Lower lobe of right lung (tissue), 2 donors: ENCODE results near the gene TSC22D2. TPM values are rescaled to one million over a fixed set of nuclear protein-coding genes. Genes with fewer than 3 reads are reported as not detected.
A peak's percentile ranks its signal among the peaks of the same experiment; 100 is the strongest.

Experiments
- ATAC-seq, 2 donors: fragments of 200-7000 bp; cut with Tn5 transposase; one replicate each; pipeline ENCODE4 v1.9.1; 2020 to 2022; ENCODE audit warnings: mild to moderate bottlenecking in 2 of 2, moderate library complexity in 2 of 2
- DNase-seq: peaks from one replicate; pipeline ENCODE4 v3.0.0-alpha.2; 2020
- H3K27ac ChIP-seq: fragments of 200-600 bp; one replicate; pipeline ENCODE4 v1.8.0; 2022
- H3K27me3 ChIP-seq: fragments of 200-600 bp; one replicate; pipeline ENCODE4 v1.8.0; 2022; ENCODE audit warnings: low read depth
- H3K36me3 ChIP-seq: fragments of 200-600 bp; one replicate; pipeline ENCODE4 v1.8.0; 2022; ENCODE audit warnings: mild to moderate bottlenecking
- H3K4me1 ChIP-seq: fragments of 200-600 bp; one replicate; pipeline ENCODE4 v1.8.0; 2022
- H3K4me3 ChIP-seq: fragments of 200-600 bp; one replicate; pipeline ENCODE4 v1.8.0; 2022; ENCODE audit warnings: mild to moderate bottlenecking
- H3K9me3 ChIP-seq: fragments of 200-600 bp; one replicate; pipeline ENCODE4 v1.8.0; 2022
- CTCF ChIP-seq: fragments of 200-600 bp; IDR thresholded peaks from one replicate; pipeline ENCODE4 v1.8.0; 2022; ENCODE audit warnings: antibody characterized with exemption, mild to moderate bottlenecking
- intact Hi-C: fragments of 100-400 bp; cut with DNase I; formaldehyde crosslinking; loops from one replicate; pipeline ENCODE4 v1.11.0; 2022
- total RNA-seq: library from RNA; stranded (reverse); fragmentation: NEBNext Ultra II Directional; extraction: Animal tissue kit (Norgen Biotek cat#: 25700); gene quantifications from one replicate; pipeline ENCODE4 v1.2.1, GENCODE V29; 2021
- donor health status: DM: no; HTN: yes; CAD: no; lungs with severe emphysema.

Gene TSC22D2
- total RNA-seq, 1 donor from 2014 or later, result 21.3 TPM

GRCh38 chr3:150377601-150378300, 30.3 kb upstream of the TSC22D2 start:
- Histone ChIP-seq H3K27ac (no peak overlapping the region), H3K36me3 (no peaks in the 10 kb centered on the region), H3K27me3 (no peaks in the 10 kb centered on the region), H3K4me1 (peaks cover under 1% of the 10 kb centered on the region), H3K9me3 (no peaks in the 10 kb centered on the region), H3K4me3 (no peak overlapping the region)
- ATAC-seq, result no peak
- DNase-seq, result no peak
- intact Hi-C loops, result no loop called here
- no peak for TF ChIP-seq CTCF

GRCh38 chr3:150378301-150378748, 29.8 kb upstream of the TSC22D2 start:
- intact Hi-C loops, result no loop called here
- ATAC-seq (no peak), DNase-seq (no peak)
- Histone ChIP-seq H3K9me3 (no peaks in the 10 kb centered on the region), H3K4me1 (no peaks in the 10 kb centered on the region), H3K27me3 (no peaks in the 10 kb centered on the region), H3K36me3 (no peaks in the 10 kb centered on the region), H3K27ac (no peak overlapping the region), H3K4me3 (no peak overlapping the region)
- TF ChIP-seq CTCF, result no peak

- no peaks in the 10 kb centered on the region for H3K36me3 ChIP-seq
- intact Hi-C loops, result no loop called here
- H3K9me3 ChIP-seq, result no peaks in the 10 kb centered on the region
- H3K27ac ChIP-seq, result no peak overlapping the region
- ATAC-seq (no peak), DNase-seq (no peak)
- H3K27me3 ChIP-seq, result no peaks in the 10 kb centered on the region
- H3K4me1 ChIP-seq, result no peaks in the 10 kb centered on the region
- H3K4me3 ChIP-seq, result no peak overlapping the region
- TF ChIP-seq CTCF, result no peak
Measured at GRCh38 chr3:150379469-150379868, 28.6 kb upstream of the TSC22D2 start.

- Histone ChIP-seq H3K27me3 (no peaks in the 10 kb centered on the region), H3K27ac (peak overlapping the region; percentile 47), H3K9me3 (no peaks in the 10 kb centered on the region), H3K4me3 (peak overlapping the region; percentile 12), H3K36me3 (no peaks in the 10 kb centered on the region), H3K4me1 (no peaks in the 10 kb centered on the region)
- peak; percentile 86 to 96 for ATAC-seq
- peak; percentile 68 for DNase-seq
- TF ChIP-seq CTCF, result peak; percentile 19
- intact Hi-C loops, result no loop called here
Measured at GRCh38 chr3:150384296-150385212, 23.5 kb upstream of the TSC22D2 start.

DNA sequence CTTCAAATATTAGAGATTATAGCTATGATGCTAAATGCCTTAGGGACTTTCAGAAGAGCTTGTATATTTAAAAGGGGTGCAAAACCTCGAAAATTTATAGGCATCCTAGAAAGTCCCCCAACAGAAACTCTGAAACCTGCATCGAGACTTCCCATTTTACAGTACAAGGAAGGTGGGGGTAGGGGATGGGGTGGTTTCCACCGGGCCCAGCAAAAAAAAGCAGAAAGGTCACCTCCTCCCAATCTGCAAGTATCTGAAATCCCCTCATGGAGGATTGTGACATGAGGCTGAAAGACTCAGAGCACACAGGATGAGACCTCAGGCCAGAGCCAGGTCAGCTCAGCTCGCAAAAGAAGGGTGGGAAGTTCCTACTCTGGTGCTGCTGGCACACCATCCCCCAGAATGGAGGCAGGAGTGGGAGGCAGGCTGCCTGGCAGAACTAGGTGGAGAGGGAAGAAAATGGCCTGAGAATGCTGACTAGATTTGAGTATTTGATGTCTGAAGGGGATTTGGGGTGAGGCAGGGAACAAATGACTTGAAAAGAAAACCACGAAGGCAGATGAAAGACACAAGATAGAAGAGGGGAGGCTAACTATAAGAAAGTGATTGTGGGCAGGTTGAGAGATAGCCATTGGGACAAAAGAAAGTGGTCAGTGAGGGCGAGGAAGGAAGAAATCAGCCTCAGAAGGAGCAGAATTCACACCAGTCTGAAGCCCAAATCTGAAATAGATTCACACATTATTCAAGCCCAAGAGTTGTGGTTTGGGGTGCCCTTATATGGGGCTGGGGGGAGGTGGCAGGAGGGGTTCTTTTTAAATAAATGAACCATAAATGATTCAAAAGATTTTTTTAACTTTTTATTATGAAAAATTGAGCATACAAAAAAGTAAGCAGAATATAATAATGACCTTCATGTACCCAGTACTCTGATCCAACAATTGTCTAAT, 22.5 kb upstream of the TSC22D2 start:
- Histone ChIP-seq H3K9me3 (no peaks in the 10 kb centered on the region), H3K27ac (no peak overlapping the region), H3K36me3 (no peaks in the 10 kb centered on the region), H3K4me1 (no peaks in the 10 kb centered on the region), H3K4me3 (no peak overlapping the region), H3K27me3 (no peaks in the 10 kb centered on the region)
- no peak for DNase-seq
- intact Hi-C loops, result no loop called here
- peak; percentile 57 to 58 for ATAC-seq
- no peak for TF ChIP-seq CTCF
